ENCODE data around the gene ST6GAL1. TPM values are rescaled to one million over a fixed set of nuclear protein-coding genes. Genes with fewer than 3 reads are reported as not detected.

Gene ST6GAL1
- total RNA-seq, 1 donor from 2014 or later = 72.7 TPM

GRCh38 chr3:186985661-186986364, 55.5 kb downstream of the ST6GAL1 start:
- no peaks in the 10 kb centered on the region for H3K27me3 ChIP-seq (ENCODE audit: low read depth)
- DNase-seq (no peak), ATAC-seq (peak; percentile 51 to 77)
- H3K9me3 ChIP-seq = no peaks in the 10 kb centered on the region
- no peaks in the 10 kb centered on the region for H3K4me1 ChIP-seq
- intact Hi-C loops (cut with DNase I) = no loop called here
- H3K36me3 ChIP-seq = peaks cover 15% of the 10 kb centered on the region
- H3K27ac ChIP-seq = no peak overlapping the region
- no peak for TF ChIP-seq CTCF (IDR thresholded peaks at IDR 0.05)
- H3K4me3 ChIP-seq = no peak overlapping the region

GRCh38 chr3:186986406-186986805, 56.1 kb downstream of the ST6GAL1 start:
- intact Hi-C loops (cut with DNase I) = no loop called here
- H3K36me3 ChIP-seq = peaks cover 14% of the 10 kb centered on the region

GRCh38 chr3:186986816-186987215, 56.5 kb downstream of the ST6GAL1 start:
- ATAC-seq = peak in 1 of 2 donors; percentile 25
- peaks cover 10% of the 10 kb centered on the region for H3K36me3 ChIP-seq
- TF ChIP-seq CTCF (IDR thresholded peaks at IDR 0.05) = no peak
- no peak overlapping the region for H3K27ac ChIP-seq
- H3K4me3 ChIP-seq = no peak overlapping the region
- DNase-seq = no peak
- H3K9me3 ChIP-seq = no peaks in the 10 kb centered on the region
- H3K4me1 ChIP-seq = no peaks in the 10 kb centered on the region
- no peaks in the 10 kb centered on the region for H3K27me3 ChIP-seq (ENCODE audit: low read depth)
- intact Hi-C loops (cut with DNase I) = no loop called here

More at GRCh38 chr3:186986406-186986805, 56.1 kb downstream of the ST6GAL1 start:
- Histone ChIP-seq H3K27me3 (ENCODE audit: low read depth) (no peaks in the 10 kb centered on the region), H3K4me3 (no peak overlapping the region), H3K4me1 (no peaks in the 10 kb centered on the region), H3K9me3 (no peaks in the 10 kb centered on the region), H3K27ac (no peak overlapping the region)
- DNase-seq (no peak), ATAC-seq (no peak)
- no peak for TF ChIP-seq CTCF (IDR thresholded peaks at IDR 0.05)

GRCh38 chr3:186988806-186989205, 58.5 kb downstream of the ST6GAL1 start:
- H3K9me3 ChIP-seq = no peaks in the 10 kb centered on the region
- H3K27ac ChIP-seq = no peak overlapping the region
- no peaks in the 10 kb centered on the region for H3K4me1 ChIP-seq

GRCh38 chr3:186989429-186989828, 59.1 kb downstream of the ST6GAL1 start:
- Histone ChIP-seq H3K27ac (no peak overlapping the region), H3K9me3 (no peaks in the 10 kb centered on the region), H3K4me1 (no peaks in the 10 kb centered on the region), H3K27me3 (ENCODE audit: low read depth) (no peaks in the 10 kb centered on the region), H3K4me3 (no peak overlapping the region), H3K36me3 (peaks cover 5% of the 10 kb centered on the region)
- no peak for DNase-seq
- intact Hi-C loops (cut with DNase I) = no loop called here
- TF ChIP-seq CTCF (IDR thresholded peaks at IDR 0.05) = no peak
- ATAC-seq = no peak

More at GRCh38 chr3:186988806-186989205, 58.5 kb downstream of the ST6GAL1 start:
- no peak overlapping the region for H3K4me3 ChIP-seq
- peaks cover 5% of the 10 kb centered on the region for H3K36me3 ChIP-seq
- no peak for DNase-seq
- ATAC-seq = no peak
- no peaks in the 10 kb centered on the region for H3K27me3 ChIP-seq (ENCODE audit: low read depth)
- TF ChIP-seq CTCF (IDR thresholded peaks at IDR 0.05) = no peak
- intact Hi-C loops (cut with DNase I) = no loop called here
